ENCODE data around the gene MRPL14. TPM values are rescaled to one million over a fixed set of nuclear protein-coding genes. Genes with fewer than 3 reads are reported as not detected.

The MRPL14 gene
- total and polyA plus RNA-seq, 9 of the 15 experiments (the other 6 are each of a cell fraction or from before 2014, with no cell fraction given) = 126 to 424 (median 165) TPM

- TF ChIP-seq CTCF (IDR thresholded peaks at IDR 0.05 in 2 of 3, conservative IDR thresholded peaks at IDR 0.05 in 1 of 3; ENCODE audit: insufficient read depth in 2 of 3, low read depth in 1 of 3, low read length in 3 of 3) (peak in 2 of 3 experiments; percentile 25 to 39; a peak in 2 of 6 replicates), E2F1 (CRISPR knock-in tag; IDR thresholded peaks at IDR 0.05) (peak; percentile 53; the same call in 1 of the 2 replicates), HLTF (IDR thresholded peaks at IDR 0.05) (no peak), ZNF41 (CRISPR knock-in tag; conservative IDR thresholded peaks at IDR 0.05) (no peak), USF2 (CRISPR knock-in tag; IDR thresholded peaks at IDR 0.05) (peak; percentile 22; the same call in 1 of the 2 replicates), FOXM1 (IDR thresholded peaks at IDR 0.05; ENCODE audit: low read depth) (no peak), FOXM1 (CRISPR knock-in tag; IDR thresholded peaks at IDR 0.05; ENCODE audit: low read depth) (no peak), MBD2 (IDR thresholded peaks at IDR 0.05; ENCODE audit: borderline replicate concordance, low read depth) (no peak), ZFPM2 (CRISPR knock-in tag; IDR thresholded peaks at IDR 0.05) (no peak), ZFP91 (CRISPR knock-in tag; IDR thresholded peaks at IDR 0.05) (no peak), HDAC1 (IDR thresholded peaks at IDR 0.05) (no peak; a peak in 1 of 4 replicates), NCOA6 (IDR thresholded peaks at IDR 0.05) (no peak), NR1H2 (CRISPR knock-in tag; IDR thresholded peaks at IDR 0.05) (0 out of 2 replicates have a peak, but pooled peaks have one; percentile 56), ZNF586 (CRISPR knock-in tag; conservative IDR thresholded peaks at IDR 0.05) (no peak), FIP1L1 (IDR thresholded peaks at IDR 0.05; ENCODE audit: low read depth, low read length, poor library complexity, severe bottlenecking) (peak; percentile 44), CXXC5 (CRISPR knock-in tag; IDR thresholded peaks at IDR 0.05) (peak; percentile 46; the same call in 1 of the 2 replicates), NFE2 (IDR thresholded peaks at IDR 0.05; ENCODE audit: low read depth) (no peak), SOX6 (IDR thresholded peaks at IDR 0.05) (no peak), NR2F6 (CRISPR knock-in tag; IDR thresholded peaks at IDR 0.05) (no peak)
- TF ChIP-seq, protein P1, sequence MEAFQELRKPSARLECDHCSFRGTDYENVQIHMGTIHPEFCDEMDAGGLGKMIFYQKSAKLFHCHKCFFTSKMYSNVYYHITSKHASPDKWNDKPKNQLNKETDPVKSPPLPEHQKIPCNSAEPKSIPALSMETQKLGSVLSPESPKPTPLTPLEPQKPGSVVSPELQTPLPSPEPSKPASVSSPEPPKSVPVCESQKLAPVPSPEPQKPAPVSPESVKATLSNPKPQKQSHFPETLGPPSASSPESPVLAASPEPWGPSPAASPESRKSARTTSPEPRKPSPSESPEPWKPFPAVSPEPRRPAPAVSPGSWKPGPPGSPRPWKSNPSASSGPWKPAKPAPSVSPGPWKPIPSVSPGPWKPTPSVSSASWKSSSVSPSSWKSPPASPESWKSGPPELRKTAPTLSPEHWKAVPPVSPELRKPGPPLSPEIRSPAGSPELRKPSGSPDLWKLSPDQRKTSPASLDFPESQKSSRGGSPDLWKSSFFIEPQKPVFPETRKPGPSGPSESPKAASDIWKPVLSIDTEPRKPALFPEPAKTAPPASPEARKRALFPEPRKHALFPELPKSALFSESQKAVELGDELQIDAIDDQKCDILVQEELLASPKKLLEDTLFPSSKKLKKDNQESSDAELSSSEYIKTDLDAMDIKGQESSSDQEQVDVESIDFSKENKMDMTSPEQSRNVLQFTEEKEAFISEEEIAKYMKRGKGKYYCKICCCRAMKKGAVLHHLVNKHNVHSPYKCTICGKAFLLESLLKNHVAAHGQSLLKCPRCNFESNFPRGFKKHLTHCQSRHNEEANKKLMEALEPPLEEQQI (IDR thresholded peaks at IDR 0.05) = no peak
Measured at GRCh38 chr6:44128020-44128917, 1.0 kb upstream of the MRPL14 start (continued).

All from K562 (cell line).